K562 (cell line): ENCODE measurements around the gene PDE11A. TPM values are rescaled to one million over a fixed set of nuclear protein-coding genes. Genes with fewer than 3 reads are reported as not detected.
A peak's percentile ranks its signal among the peaks of the same experiment; 100 is the strongest.

ENCODE experiments used
- KHSRP ChIP-seq: fragments of 450-650 bp; IDR thresholded peaks from 2 replicates; pipeline ENCODE4 v1.6.1; 2017
- NELFE ChIP-seq: IDR thresholded peaks from 2 replicates; pipeline ENCODE4 v1.6.1; 2011; ENCODE audit warnings: mild to moderate bottlenecking; ENCODE audit not compliant: insufficient read depth, insufficient read length
- NR4A1 ChIP-seq, 2 experiments: fragments of 250-450 bp in 1 of 2; fragments of 450-650 bp in 1 of 2; sonication (Bioruptor Pico) in 1 of 2; IDR thresholded peaks; 2 replicates each; pipeline versions ENCODE4 v1.4.0 to v1.6.1; 2016 to 2020; ENCODE audit warnings: mild to moderate bottlenecking in 2 of 2, missing compliant biosample characterization in 1 of 2, missing genetic modification characterization in 1 of 2, moderate library complexity in 1 of 2
- POLR2AphosphoS5 ChIP-seq: IDR thresholded peaks from 2 replicates; pipeline ENCODE4 v1.6.1; 2011; ENCODE audit warnings: mild to moderate bottlenecking, low read depth, low read length, moderate library complexity; ENCODE audit not compliant: control insufficient read depth, insufficient read depth
- POLR3G ChIP-seq: IDR thresholded peaks from 2 replicates; pipeline ENCODE4 v1.6.1; 2011; ENCODE audit not compliant: insufficient read length, insufficient replicate concordance; ENCODE audit errors: extremely low read depth
- PRDM10 ChIP-seq: fragments of 450-650 bp; IDR thresholded peaks from 2 replicates; pipeline ENCODE4 v1.6.1; 2018; ENCODE audit not compliant: partially characterized antibody
- RERE ChIP-seq: sonication (generic); formaldehyde crosslinking; IDR thresholded peaks from 2 replicates; pipeline ENCODE4 v1.8.0; 2023; ENCODE audit warnings: missing genetic modification reagents, mild to moderate bottlenecking, borderline replicate concordance
- SREBF1 ChIP-seq: fragments of 150-350 bp; IDR thresholded peaks from 2 replicates; pipeline ENCODE4 v1.6.1; 2014; ENCODE audit warnings: antibody characterized with exemption, low read depth, low read length, borderline replicate concordance
- TOE1 ChIP-seq, 2 experiments: fragments of 450-650 bp in 1 of 2; sonication (generic) in 1 of 2; formaldehyde crosslinking in 1 of 2; IDR thresholded peaks; 2 replicates each; pipeline versions ENCODE4 v1.7.1 to v1.8.0; 2016 to 2022; ENCODE audit warnings: borderline replicate concordance in 2 of 2, mild to moderate bottlenecking in 2 of 2, antibody characterized with exemption in 1 of 2, inconsistent platforms in 1 of 2, low read depth in 1 of 2, missing genetic modification reagents in 1 of 2, moderate library complexity in 1 of 2
- ZNF174 ChIP-seq: fragments of 250-450 bp; sonication (Bioruptor Pico); IDR thresholded peaks from 2 replicates; pipeline ENCODE4 v1.4.0; 2020; ENCODE audit warnings: mild to moderate bottlenecking
- ZNF280B ChIP-seq: fragments of 250-450 bp; sonication (Bioruptor Pico); IDR thresholded peaks from 2 replicates; pipeline ENCODE4 v1.5.1; 2021; ENCODE audit warnings: mild to moderate bottlenecking
- ZNF449 ChIP-seq: fragments of 250-450 bp; sonication (Bioruptor Pico); IDR thresholded peaks from 2 replicates; pipeline ENCODE4 v1.8.0; 2022; ENCODE audit warnings: moderate library complexity, mild to moderate bottlenecking, inconsistent platforms
- ZNF699 ChIP-seq: fragments of 250-450 bp; sonication (Bioruptor Pico); IDR thresholded peaks from 2 replicates; pipeline ENCODE4 v1.8.0; 2021; ENCODE audit warnings: mild to moderate bottlenecking, moderate library complexity; ENCODE audit not compliant: insufficient replicate concordance
- polyA plus RNA-seq, 8 experiments: library from polyadenylated mRNA; depleted of rRNA in 4 of 8; stranded (reverse) in 5 of 8; unstranded in 3 of 8; fragments of >200 nt; fragmentation: Nextera tagmentation in 2 of 8; fragmentation: Illumina TruSeq in 1 of 8; extraction: Ambion mirVana in 2 of 8; extraction: Trizol in 1 of 8; gene quantifications; 2 replicates each; pipeline versions ENCODE4 v1.2.1 to v1.2.3, GENCODE V29; 2011 to 2014; ENCODE audit warnings: inconsistent platforms in 1 of 8, missing spikeins in 1 of 8
- total RNA-seq, 7 experiments: library from RNA; depleted of rRNA in 6 of 7; stranded (reverse); fragments of >200 nt in 6 of 7; fragmentation: Illumina TruSeq in 2 of 7; extraction: Trizol in 2 of 7; gene quantifications; 2 replicates each; pipeline versions ENCODE4 v1.2.1 to v1.2.3, GENCODE V29; 2011 to 2021; ENCODE audit warnings: low replicate concordance in 1 of 7

The PDE11A gene
- total and polyA plus RNA-seq, 9 of the 15 experiments (the other 6 are each of a cell fraction or from before 2014, with no cell fraction given), result 3.2 to 22.1 (median 5.7) TPM

GRCh38 chr2:177639262-177639914, 433.2 kb downstream of the PDE11A start (continued):
- TF ChIP-seq PRDM10, result no peak
- TF ChIP-seq ZNF174 (CRISPR knock-in tag), result no peak
- no peak; the same call in 1 of the 2 replicates for TF ChIP-seq ZNF449 (CRISPR knock-in tag)
- no peak for TF ChIP-seq ZNF699 (CRISPR knock-in tag)
- no peak for TF ChIP-seq ZNF280B (CRISPR knock-in tag)
- no peak for TF ChIP-seq NR4A1 (CRISPR knock-in tag; IDR thresholded peaks at IDR 0.05)
- peak; percentile 62 for TF ChIP-seq NR4A1 (tag; IDR thresholded peaks at IDR 0.05)
- no peak for TF ChIP-seq POLR3G
- TF ChIP-seq POLR2AphosphoS5, result peak; percentile 95
- TF ChIP-seq TOE1 (IDR thresholded peaks at IDR 0.05; ENCODE audit: borderline replicate concordance), result no peak
- TF ChIP-seq TOE1 (CRISPR knock-in tag; IDR thresholded peaks at IDR 0.05; ENCODE audit: borderline replicate concordance, low read depth), result no peak
- no peak for TF ChIP-seq NELFE
- no peak for TF ChIP-seq KHSRP
- TF ChIP-seq SREBF1, result no peak
- TF ChIP-seq RERE (CRISPR knock-in tag), result no peak
